HG03025 (cell line): ENCODE measurements around the gene CXXC4.
A peak's percentile ranks its signal among the peaks of the same experiment; 100 is the strongest.

Source experiments
- ATAC-seq: cut with Tn5 transposase; IDR thresholded peaks from one replicate; pipeline ENCODE4 v1.9.1; 2021; ENCODE audit warnings: mild to moderate bottlenecking, moderate library complexity; ENCODE audit not compliant: unreplicated experiment, low FRiP score

Gene CXXC4

GRCh38 chr4:104490096-104490769 lies 4.5 kb downstream of the CXXC4 start:
- peak; percentile 31 for ATAC-seq

GRCh38 chr4:104489731-104490095 lies 5.0 kb downstream of the CXXC4 start:
- peak; percentile 18 for ATAC-seq

GRCh38 chr4:104488151-104488550 lies 6.5 kb downstream of the CXXC4 start:
- no peak for ATAC-seq

- no peak for ATAC-seq
Observed at GRCh38 chr4:104486716-104487504, 7.8 kb downstream of the CXXC4 start.

GRCh38 chr4:104475652-104476051 lies 19.0 kb downstream of the CXXC4 start:
- ATAC-seq = no peak

GRCh38 chr4:104472766-104473165 lies 21.9 kb downstream of the CXXC4 start:
- no peak for ATAC-seq

GRCh38 chr4:104470770-104471169 lies 23.9 kb downstream of the CXXC4 start:
- ATAC-seq = no peak

GRCh38 chr4:104469794-104470193 lies 24.9 kb downstream of the CXXC4 start:
- ATAC-seq = no peak

GRCh38 chr4:104465619-104466018 lies 29.1 kb downstream of the CXXC4 start:
- no peak for ATAC-seq

- no peak for ATAC-seq
Observed at GRCh38 chr4:104465201-104465600, 29.5 kb downstream of the CXXC4 start.

- ATAC-seq = no peak
Observed at GRCh38 chr4:104462641-104463040, 32.1 kb downstream of the CXXC4 start.

GRCh38 chr4:104457308-104457981 lies 37.2 kb downstream of the CXXC4 start:
- ATAC-seq = peak; percentile 95

GRCh38 chr4:104451573-104451972 lies 43.1 kb downstream of the CXXC4 start:
- ATAC-seq = no peak

GRCh38 chr4:104449537-104449936 lies 45.2 kb downstream of the CXXC4 start:
- no peak for ATAC-seq

- no peak for ATAC-seq
Observed at GRCh38 chr4:104447294-104447693, 47.4 kb downstream of the CXXC4 start.

- no peak for ATAC-seq
Observed at GRCh38 chr4:104446431-104447278, 48.0 kb downstream of the CXXC4 start.

- no peak for ATAC-seq
Observed at GRCh38 chr4:104444685-104445084, 50.0 kb downstream of the CXXC4 start.

- ATAC-seq = no peak
Observed at GRCh38 chr4:104436542-104436941, 58.2 kb downstream of the CXXC4 start.

GRCh38 chr4:104429150-104429741 lies 65.4 kb downstream of the CXXC4 start:
- no peak for ATAC-seq

GRCh38 chr4:104425948-104426347 lies 68.7 kb downstream of the CXXC4 start:
- peak; percentile 60 for ATAC-seq
